T-helper 9 cell (primary cell): ENCODE data around the gene UXS1.
"Not testable (repeated sequence)": the region's sequence is repeated elsewhere in the genome, so short reads cannot be mapped to it uniquely, and the experiment has no call there.

Experiments used
- DNase-seq: peaks from one replicate; pipeline ENCODE4 v3.0.0-alpha.2; 2020

Gene UXS1

GRCh38 chr2:106160786-106161261, 33.3 kb downstream of the UXS1 start:
- peak; percentile 20 for DNase-seq

DNA sequence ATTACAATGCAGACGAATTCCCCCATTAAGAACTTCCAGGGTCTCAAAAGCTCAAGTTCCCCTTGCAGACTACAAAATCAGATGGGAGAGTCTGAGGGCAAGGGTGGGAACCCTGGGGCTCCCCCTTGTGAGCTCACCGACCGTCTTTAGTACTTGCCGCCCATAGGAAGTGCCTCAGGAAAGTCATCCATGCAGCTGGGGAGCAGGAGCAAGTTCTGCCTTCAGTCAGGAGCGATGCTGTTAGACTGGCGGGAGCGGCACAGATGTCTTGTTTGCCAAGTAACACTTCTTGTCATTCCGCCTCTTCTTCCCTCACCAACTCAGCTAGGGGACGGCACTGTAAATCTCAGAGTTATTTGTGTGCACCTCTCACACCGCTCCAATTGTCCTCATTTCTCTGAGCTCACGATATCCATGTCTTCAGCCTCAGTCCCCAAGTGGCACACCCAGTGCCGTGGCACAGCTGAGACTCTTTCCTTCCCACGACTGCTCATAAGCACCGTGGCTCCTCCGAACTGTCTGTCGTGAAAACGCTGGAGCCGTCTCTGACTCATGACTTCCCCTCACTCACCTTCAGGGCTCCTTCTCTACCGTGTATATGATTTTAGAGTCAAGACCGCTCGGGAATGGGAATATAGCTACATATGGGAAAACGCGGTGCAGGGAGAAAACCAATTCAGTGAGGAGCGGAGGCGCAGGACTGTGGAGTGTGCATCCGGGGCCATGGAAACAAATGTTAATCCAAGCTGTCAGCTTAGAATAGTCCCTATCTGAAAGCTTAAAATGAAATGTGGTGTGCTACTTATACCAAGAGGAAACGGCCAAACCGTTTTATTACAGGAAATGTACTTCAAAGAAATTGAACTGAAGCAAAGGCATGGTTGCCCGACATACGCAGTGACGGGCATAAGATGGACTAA, 34.0 kb downstream of the UXS1 start:
- peak; percentile 51 for DNase-seq

DNA sequence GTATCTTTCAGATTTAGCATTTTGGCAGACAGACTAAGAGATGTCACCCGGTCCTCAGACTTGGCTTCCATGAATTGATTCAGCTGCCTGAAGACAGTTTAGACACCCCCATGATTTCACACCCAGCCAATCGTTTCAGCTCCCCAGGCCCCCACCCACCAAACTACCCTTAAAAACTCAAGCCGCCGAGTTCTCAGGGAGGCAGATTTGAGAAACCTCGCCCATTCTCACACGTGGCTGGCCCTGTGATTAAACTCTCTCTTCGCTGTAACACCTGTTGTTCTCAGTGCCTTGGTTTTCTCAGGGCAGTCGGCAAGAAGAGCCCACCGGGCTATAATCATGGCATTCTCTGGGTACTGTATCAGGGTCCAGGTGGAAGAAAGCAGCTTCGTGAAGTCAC, 35.2 kb downstream of the UXS1 start:
- DNase-seq, result peak; percentile 42

- DNase-seq, result no peak
These were observed 36.0 kb downstream of the UXS1 start for GRCh38 chr2:106158131-106158530.

DNA sequence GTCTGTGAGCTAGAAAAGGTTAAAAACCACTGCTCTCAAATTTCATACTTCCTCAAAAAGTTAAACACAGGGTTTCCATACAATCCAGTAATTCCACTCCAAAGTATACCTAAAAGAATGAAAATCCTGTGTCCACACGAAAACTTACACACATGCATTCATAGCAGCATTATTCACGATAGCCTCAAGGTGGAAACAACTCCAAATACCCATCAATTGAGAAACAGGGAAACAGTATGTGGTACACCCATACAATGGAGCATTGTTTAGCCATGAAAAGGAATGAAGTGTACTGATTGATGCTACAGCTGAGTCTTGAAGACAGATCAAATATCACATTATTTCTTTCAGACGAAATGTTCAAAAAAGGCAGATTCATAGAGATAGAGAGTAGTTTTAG, 36.7 kb downstream of the UXS1 start:
- DNase-seq, result no peak

GRCh38 chr2:106156305-106157296, 37.5 kb downstream of the UXS1 start:
- DNase-seq, result no peak

- no peak for DNase-seq
These were observed 40.3 kb downstream of the UXS1 start for GRCh38 chr2:106153781-106154180.

DNA sequence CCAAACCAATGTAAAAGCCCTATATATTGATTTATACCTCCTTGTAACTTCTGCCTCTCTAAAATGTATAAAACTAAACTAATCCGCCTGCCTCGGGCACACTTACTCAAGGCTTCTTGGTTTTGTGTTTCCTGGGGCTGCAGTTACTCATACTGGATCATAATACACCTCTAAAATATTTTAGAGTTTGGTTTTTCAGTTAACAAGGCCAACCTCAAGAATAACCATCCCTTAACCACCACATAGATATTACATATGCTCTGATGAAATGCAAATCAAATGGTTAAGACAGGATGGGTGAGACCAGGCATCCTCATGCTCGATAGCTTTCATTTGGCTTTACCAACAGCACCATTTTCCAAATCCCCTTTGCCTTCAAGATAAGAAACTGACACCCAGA, 46.4 kb downstream of the UXS1 start:
- DNase-seq, result no peak

DNA sequence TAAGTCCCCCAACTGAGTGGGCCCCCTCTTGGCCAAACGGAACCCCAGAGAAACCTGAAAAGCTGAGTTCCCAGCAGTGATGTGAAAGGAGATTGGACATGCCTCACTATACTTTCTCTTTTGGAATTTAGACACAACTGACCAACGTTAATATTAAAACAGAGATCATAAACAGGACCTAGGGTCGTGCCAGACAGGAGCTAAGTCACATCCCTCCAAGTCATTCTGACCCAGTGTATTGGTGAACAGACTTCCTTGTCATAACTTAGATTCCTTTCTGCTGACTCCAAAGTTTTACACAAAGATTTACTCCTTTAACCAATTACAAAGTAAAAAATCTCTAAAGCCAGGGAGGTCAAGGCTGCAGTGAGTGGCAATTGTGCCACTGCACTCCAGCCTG, 46.9 kb downstream of the UXS1 start:
- DNase-seq, result no peak

- DNase-seq, result peak; percentile 52
These were observed 49.3 kb downstream of the UXS1 start for GRCh38 chr2:106144621-106145331.

DNA sequence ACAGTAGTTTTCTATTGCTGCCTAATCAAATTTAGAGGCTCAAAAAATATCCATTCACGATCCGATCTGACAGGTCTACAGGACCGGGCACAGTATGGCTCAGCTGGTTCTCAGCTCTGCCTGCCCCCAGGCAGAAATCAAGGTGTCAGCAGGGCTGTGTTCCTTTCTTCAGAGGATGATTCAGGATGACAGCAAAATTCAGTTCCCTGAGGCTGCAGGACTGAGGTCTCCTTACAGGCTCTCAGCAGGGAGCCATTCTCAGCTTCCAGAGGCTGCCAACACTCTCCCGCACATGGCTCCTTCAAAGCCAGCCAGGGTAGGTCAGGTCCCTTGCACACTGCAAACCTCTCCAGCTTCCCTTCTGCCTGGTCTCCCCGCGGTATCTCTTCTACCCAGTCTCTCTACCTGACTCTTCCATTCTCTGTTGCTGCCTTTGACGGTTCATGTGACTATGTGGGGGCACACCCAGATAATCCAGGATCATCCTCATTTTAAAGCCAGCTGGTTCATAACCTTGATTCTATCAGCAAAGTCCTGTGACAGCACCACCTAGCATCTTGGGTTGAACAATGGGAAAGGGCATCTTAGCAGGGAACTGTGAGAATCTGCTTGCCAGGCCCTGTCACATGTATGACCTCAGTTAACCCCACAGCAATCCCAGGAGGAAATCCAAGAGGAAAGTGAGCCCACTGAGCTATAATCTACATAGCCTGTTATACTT, 50.4 kb downstream of the UXS1 start:
- DNase-seq, result no peak

DNA sequence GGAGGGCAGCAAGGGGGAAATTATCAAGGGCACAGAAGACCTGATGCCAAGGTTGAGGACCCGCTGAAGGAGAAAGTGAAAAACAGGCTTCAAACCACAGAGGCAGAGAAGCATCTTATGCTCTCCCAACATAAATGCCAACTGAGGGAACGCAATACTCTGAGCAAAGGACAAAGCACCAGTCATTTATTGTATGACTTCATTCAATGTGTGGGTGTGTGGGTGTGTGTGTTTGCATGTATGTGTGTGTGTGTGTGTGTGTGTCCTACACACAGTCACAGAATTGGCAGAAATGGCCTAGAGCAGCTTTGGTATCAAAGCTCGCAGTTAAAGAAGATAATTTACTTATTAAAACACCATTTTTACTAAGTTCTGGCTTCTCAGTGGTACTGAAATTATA, 51.4 kb downstream of the UXS1 start:
- no peak for DNase-seq

DNA sequence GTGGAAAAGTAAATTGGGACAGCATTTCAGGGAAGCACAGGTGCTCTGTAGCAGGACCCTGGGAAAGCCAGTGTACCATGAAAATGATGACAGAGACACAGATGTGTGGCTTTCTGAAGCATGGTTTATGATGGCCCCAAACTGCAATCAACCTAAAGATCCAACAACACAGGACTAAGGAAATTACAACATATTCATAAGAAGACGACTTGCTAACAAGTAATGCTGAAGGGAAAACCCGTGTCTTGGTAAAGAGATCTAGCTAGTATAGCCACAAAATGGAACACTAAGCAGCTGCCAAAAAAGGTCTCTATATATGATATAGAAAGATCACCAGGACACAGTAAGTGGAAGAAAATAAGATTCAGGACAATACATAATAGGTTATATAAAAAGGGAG, 53.2 kb downstream of the UXS1 start:
- DNase-seq, result no peak

DNA sequence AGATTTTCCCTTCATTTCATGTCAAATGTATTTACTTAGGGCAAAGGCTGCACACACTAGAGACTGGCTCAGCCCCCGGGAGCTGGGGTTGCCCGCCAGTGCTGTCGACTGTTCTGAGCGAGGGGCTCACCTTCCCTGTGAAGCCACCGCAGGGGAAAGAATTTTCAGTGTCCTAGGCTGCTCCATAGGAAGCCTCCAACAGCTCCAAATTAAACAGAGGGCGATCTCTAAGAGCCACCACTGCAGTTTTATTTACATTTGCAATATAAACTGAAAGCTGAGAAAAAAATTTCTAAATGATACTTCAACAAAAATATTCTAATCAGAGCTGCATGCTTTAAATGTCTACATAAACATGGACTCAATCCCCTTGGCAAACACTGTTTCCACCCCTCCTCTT, 54.0 kb downstream of the UXS1 start:
- DNase-seq, result no peak

- DNase-seq, result no peak
These were observed 54.7 kb downstream of the UXS1 start for GRCh38 chr2:106139238-106139935.

DNA sequence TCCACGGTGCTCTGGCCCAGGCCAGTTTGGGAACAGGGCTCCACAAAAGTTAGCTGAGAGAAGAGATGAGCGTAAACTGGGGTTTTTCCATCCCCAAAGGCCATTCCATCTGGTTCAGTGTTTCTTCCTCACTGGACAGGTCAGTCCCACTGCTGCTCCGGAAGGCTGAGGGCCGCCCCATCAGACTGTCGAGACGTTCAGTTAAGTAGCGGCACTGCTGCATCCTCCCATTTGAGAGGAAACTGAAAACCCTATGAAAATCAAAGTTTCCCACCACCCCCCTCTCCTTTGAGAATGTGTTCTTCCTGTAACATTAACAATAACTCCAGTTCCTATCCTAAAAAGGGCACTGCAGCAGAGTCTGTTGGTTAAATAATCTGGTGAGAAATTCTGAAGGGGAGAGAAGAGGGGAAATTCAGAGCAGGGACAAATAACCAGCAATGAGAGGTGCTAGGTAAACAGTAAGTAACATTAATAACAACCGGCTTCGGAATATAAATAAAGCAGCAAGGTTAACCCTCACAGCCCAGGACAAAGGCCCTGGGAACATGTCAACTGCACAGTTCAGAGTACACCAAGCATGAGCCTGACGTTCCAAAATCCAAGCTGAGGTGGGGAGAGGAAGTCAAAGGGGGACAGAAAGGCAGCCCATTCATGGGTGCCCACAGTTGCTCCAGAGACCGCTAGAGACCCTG, 55.4 kb downstream of the UXS1 start:
- DNase-seq, result no peak

DNA sequence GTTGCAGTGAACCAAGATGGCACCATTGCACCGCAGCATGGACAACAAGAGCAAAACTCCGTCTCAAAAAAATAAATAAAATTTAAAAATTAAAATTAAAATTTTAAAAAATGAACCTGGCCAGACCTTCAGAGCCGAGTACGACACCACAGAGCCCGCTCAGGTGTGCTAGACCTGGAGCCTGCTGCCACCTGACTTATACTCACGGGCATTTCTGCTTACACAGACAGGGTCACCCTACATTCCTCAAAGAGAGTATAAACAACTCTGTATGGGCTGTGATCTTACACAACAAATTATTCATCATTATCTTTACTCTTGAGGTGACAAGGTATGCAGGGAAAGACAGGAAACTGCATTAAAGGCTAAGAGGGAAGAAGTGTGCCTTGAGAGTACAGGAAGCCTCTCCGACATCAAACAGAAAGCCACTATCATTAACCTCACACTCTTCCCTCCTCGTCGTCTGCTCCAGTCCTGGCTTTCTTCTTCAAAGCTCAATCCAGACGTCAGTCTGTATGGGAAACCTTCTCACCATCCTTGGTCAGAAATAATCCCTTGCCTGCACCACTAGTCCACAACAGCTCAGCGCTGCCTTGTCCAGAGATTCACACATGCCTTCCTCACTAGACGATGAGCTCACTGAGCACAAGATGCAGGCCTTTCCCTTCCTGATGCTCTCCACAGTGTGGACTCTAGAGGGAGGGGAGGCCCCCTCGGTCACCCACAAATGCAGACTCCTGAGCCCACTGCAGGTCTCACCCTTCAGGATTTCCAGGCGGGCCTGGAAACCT, 56.2 kb downstream of the UXS1 start:
- DNase-seq, result peak; percentile 23

DNA sequence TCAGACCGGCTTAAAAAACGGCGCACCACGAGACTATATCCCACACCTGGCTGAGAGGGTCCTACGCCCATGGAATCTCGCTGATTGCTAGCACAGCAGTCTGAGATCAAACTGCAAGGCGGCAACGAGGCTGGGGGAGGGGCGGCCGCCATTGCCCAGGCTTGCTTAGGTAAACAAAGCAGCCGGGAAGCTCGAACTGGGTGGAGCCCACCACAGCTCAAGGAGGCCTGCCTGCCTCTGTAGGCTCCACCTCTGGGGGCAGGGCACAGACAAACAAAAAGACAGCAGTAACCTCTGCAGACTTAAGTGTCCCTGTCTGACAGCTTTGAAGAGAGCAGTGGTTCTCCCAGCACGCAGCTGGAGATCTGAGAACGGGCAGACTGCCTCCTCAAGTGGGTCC, 62.9 kb downstream of the UXS1 start:
- not testable (repeated sequence) for DNase-seq

GRCh38 chr2:106130251-106130998, 63.7 kb downstream of the UXS1 start:
- DNase-seq, result no peak
